HCEC 1CT (cell line): ENCODE results near the gene NPAS3.

Source experiments
- DNase-seq: peaks from one replicate; pipeline ENCODE4 v3.0.0-alpha.2; 2017

NPAS3 gene

GRCh38 chr14:33017016-33017415 is 78.3 kb downstream of the NPAS3 start:
- DNase-seq: no peak

GRCh38 chr14:33019346-33019745 is 80.7 kb downstream of the NPAS3 start:
- DNase-seq: no peak

- DNase-seq: no peak
Measured at GRCh38 chr14:33026850-33027430, 88.3 kb downstream of the NPAS3 start.

GRCh38 chr14:33029511-33029910 is 90.8 kb downstream of the NPAS3 start:
- DNase-seq: no peak

- DNase-seq: no peak
Measured at GRCh38 chr14:33030386-33030785, 91.7 kb downstream of the NPAS3 start.

GRCh38 chr14:33035416-33036194 is 96.9 kb downstream of the NPAS3 start:
- no peak for DNase-seq

- DNase-seq: no peak
Measured at GRCh38 chr14:33039311-33039710, 100.6 kb downstream of the NPAS3 start.

- DNase-seq: no peak
Measured at GRCh38 chr14:33040372-33041140, 101.9 kb downstream of the NPAS3 start.

GRCh38 chr14:33042591-33042990 is 103.9 kb downstream of the NPAS3 start:
- DNase-seq: no peak

- DNase-seq: no peak
Measured at GRCh38 chr14:33045760-33046159, 107.1 kb downstream of the NPAS3 start.

GRCh38 chr14:33052943-33053342 is 114.3 kb downstream of the NPAS3 start:
- DNase-seq: no peak

- no peak for DNase-seq
Measured at GRCh38 chr14:33056213-33056612, 117.5 kb downstream of the NPAS3 start.

- DNase-seq: no peak
Measured at GRCh38 chr14:33057585-33057984, 118.9 kb downstream of the NPAS3 start.

GRCh38 chr14:33061667-33062325 is 123.1 kb downstream of the NPAS3 start:
- no peak for DNase-seq

- no peak for DNase-seq
Measured at GRCh38 chr14:33062476-33062875, 123.8 kb downstream of the NPAS3 start.

- no peak for DNase-seq
Measured at GRCh38 chr14:33062881-33063280, 124.2 kb downstream of the NPAS3 start.

- DNase-seq: no peak
Measured at GRCh38 chr14:33063521-33063920, 124.8 kb downstream of the NPAS3 start.

- no peak for DNase-seq
Measured at GRCh38 chr14:33065634-33066033, 127.0 kb downstream of the NPAS3 start.

- no peak for DNase-seq
Measured at GRCh38 chr14:33068040-33068439, 129.4 kb downstream of the NPAS3 start.

- no peak for DNase-seq
Measured at GRCh38 chr14:33068626-33069025, 129.9 kb downstream of the NPAS3 start.

- no peak for DNase-seq
Measured at GRCh38 chr14:33070475-33070874, 131.8 kb downstream of the NPAS3 start.

GRCh38 chr14:33073023-33073422 is 134.3 kb downstream of the NPAS3 start:
- DNase-seq: no peak

GRCh38 chr14:33081259-33081658 is 142.6 kb downstream of the NPAS3 start:
- DNase-seq: no peak
